HUES6 (cell line): Measurements from ENCODE around the gene DMAP1.
A peak's percentile ranks its signal among the peaks of the same experiment; 100 is the strongest.

Source experiments
- H3K27ac ChIP-seq: 2 replicates; pipeline ENCODE4 v1.7.0; 2013; ENCODE audit warnings: low read depth, mild to moderate bottlenecking, low read length, inconsistent platforms
- H3K27me3 ChIP-seq: 2 replicates; pipeline ENCODE4 v1.6.1; 2013; ENCODE audit warnings: low read length; ENCODE audit not compliant: control insufficient read depth, insufficient read depth
- H3K36me3 ChIP-seq: 2 replicates; pipeline ENCODE4 v1.6.1; 2013; ENCODE audit warnings: low read length; ENCODE audit not compliant: control insufficient read depth, insufficient read depth
- H3K4me1 ChIP-seq: 2 replicates; pipeline ENCODE4 v1.6.1; 2013; ENCODE audit warnings: low read length; ENCODE audit not compliant: control insufficient read depth, insufficient read depth
- H3K4me3 ChIP-seq: 2 replicates; pipeline ENCODE4 v1.5.1; 2013; ENCODE audit warnings: low read depth, low read length
- H3K9ac ChIP-seq: one replicate; pipeline ENCODE4 v1.6.1; 2013; ENCODE audit warnings: mild to moderate bottlenecking, low read length
- H3K9me3 ChIP-seq: 2 replicates; pipeline ENCODE4 v1.6.1; 2013; ENCODE audit warnings: low read depth, low read length; ENCODE audit not compliant: control insufficient read depth, insufficient read depth

DMAP1 gene

DNA sequence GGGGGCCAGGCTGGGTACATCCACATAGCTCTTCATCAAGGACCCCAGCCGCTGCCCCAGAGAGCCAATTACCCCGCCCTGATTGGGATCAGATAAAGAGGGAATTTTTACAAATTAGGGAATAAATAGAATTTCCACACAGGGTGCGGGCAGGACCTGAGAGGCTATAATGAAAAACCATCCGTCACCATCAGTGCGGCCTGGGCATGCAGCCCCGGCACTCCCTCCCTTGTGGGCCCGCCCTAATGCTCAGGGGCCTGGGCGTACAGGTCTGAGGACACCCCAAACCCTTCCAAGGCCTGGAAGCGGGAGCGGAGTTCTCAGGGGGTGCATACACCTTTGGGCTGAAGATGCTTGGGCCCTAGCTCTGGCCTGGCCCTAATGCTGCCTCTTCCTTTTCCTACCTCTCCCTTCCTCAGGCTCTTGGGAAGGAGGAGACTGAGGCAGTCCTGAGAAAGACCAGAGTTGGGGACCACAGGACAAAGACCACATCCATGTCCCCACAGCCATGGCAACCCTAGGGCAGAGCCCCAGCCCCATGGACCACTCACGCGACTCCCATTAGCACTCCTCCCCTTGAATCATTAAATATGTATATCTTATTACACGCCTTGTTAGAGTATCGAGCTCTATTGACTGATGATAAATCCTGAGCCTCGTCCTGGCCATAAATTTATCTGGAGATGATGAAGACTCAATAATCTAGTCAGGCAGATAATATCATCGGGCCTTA is 16.3 kb downstream of the DMAP1 start:
- Histone ChIP-seq H3K4me1 (no peaks in the 10 kb centered on the region), H3K27ac (no peak overlapping the region), H3K27me3 (no peaks in the 10 kb centered on the region), H3K9me3 (peaks cover 33% of the 10 kb centered on the region), H3K9ac (no peak overlapping the region), H3K4me3 (no peak overlapping the region), H3K36me3 (peaks cover 37% of the 10 kb centered on the region)

DNA sequence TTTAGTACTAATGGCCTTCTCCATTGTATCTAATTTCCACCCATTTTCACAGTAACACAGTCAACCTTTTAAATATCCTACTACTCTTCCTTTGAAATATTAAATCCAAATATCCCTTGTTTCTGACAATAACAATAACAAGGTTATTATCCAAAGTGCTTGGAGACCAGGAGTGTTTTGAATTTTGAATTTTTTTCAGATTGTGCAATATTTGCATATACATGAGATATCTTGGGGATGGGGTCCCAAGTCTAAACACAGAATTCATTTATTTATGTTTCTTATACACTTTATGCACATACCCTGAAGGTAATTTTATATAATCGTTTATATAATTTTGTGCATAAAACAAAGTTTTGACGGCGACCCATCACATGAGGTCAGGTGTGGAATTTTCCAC is 17.5 kb downstream of the DMAP1 start:
- H3K4me1 ChIP-seq, result no peaks in the 10 kb centered on the region
- H3K9me3 ChIP-seq, result peaks cover 24% of the 10 kb centered on the region
- H3K9ac ChIP-seq, result no peak overlapping the region
- peaks cover 28% of the 10 kb centered on the region for H3K36me3 ChIP-seq
- no peak overlapping the region for H3K27ac ChIP-seq
- H3K4me3 ChIP-seq, result no peak overlapping the region
- H3K27me3 ChIP-seq, result no peaks in the 10 kb centered on the region

DNA sequence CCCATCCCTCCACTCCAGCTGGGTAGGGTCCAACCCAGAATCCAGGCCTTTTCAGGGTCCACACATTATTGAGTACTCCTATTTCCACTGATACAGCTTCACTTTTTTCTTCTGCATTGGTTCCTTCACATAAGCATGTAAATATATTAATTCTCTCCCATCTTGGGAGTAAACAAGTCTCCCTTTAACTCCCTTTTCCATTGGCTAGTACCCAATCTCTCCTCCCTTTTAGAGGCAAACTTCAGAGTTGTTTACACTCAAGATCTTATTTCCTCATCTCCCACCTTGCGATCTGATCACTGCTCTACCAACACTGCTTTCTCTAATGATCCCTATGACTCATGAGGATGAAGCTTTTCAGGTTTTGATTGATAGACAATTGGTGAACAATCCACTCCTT is 20.3 kb downstream of the DMAP1 start:
- Histone ChIP-seq H3K27ac (no peak overlapping the region), H3K9ac (no peak overlapping the region), H3K36me3 (peaks cover 18% of the 10 kb centered on the region), H3K27me3 (no peaks in the 10 kb centered on the region), H3K4me3 (no peak overlapping the region), H3K4me1 (peaks cover 11% of the 10 kb centered on the region), H3K9me3 (peaks cover 4% of the 10 kb centered on the region; the same call in 1 of the 2 replicates)

DNA sequence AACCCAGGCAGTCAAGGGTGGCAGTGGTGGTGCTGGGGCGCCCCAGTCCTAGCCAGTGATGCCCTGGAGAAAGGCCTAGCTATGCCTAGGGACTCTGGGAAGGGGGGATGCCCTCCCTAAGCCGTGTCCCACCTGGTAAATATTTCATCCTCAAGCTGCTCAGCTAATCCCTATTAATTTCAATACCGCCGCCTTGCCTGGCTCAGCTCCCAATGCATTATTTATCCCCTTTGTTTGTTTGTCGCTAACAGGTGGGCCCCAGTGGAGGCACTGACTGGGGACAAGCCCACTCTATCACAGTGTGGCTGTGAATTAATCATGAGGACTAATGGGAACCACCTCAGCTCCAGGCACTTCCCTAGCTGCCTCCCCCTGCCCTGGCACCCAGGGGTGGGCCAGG is 22.5 kb downstream of the DMAP1 start:
- Histone ChIP-seq H3K4me3 (no peak overlapping the region), H3K9ac (no peak overlapping the region), H3K9me3 (no peaks in the 10 kb centered on the region), H3K27ac (no peak overlapping the region), H3K27me3 (no peaks in the 10 kb centered on the region), H3K4me1 (peaks cover 29% of the 10 kb centered on the region), H3K36me3 (peaks cover 13% of the 10 kb centered on the region)

DNA sequence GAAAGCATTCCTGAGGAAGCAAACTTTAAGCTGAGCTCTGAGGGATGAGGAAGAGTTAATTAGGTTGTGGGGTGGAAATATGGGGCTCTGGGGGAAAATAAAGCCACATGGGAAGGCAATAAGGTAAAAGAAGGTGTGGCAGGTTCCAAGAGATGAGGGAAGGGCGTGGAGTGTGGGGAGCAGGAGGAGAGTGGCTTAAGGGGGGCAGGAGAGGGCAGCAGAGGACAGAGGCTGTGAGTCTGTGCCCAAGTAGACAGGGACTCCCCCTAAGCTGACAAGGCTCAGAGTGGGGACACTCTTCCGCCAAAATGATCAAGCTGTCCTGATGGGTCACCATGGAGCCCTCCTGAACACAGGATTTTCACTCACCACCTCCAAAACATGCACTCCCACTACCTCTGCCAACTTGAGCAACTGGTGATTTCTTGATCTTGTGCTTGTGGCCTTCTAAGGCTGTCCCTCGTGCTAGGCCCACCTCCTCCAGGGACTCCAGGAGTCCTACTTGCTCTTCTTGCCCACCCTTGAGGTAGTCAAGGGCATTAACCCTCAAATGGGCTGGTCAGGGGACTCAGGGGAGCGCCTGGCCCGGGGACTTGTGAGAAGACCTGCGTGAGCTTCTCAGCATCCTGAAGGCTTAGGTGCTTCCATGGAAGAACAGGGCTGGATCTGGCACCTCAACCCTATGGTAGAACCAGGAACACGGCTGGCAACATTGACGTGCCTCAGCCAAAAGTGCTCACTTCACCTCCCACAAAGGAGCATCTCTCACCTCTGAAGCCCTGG is 23.4 kb downstream of the DMAP1 start:
- peaks cover 8% of the 10 kb centered on the region for H3K36me3 ChIP-seq
- no peak overlapping the region for H3K27ac ChIP-seq
- H3K27me3 ChIP-seq, result no peaks in the 10 kb centered on the region

DNA sequence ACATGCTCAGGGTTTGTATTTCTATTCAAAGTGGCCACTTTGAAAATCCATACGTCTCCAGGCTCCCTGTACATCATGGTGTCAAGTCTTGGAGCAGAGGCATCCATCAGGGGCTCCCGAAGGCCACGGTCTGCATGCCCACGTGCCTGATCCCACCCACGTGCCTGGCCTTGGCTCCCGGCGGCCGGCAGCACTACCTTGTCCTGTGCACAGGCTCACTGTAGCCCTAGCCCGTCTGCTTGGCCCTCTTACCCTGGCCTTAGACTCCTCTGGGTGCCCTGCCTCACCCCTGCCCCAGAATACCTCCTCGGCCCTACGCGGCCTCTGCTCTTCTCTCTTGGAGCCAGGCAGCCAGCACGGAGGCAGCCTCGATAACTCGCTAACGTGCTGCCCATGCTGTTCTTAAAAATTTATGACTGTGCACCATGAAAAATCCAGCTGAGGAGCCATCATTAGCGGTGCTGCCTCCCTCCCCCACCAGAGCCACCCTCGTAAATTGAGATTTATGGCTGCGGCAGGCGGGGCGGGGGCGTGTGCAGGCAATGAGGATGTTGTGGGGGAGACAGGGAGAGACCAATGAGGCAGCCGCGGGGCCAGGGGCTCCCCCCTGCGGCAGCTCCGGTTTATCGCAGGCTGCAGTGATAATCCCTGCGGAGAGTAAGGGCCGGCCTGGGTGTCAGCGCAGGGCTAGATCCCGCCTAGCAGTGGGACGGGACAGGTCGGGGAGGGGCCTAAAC is 24.6 kb downstream of the DMAP1 start:
- H3K27me3 ChIP-seq, result no peaks in the 10 kb centered on the region
- H3K4me3 ChIP-seq, result peak overlapping the region; percentile 35
- no peak overlapping the region for H3K27ac ChIP-seq
- peaks cover 3% of the 10 kb centered on the region; the same call in 1 of the 2 replicates for H3K36me3 ChIP-seq
- no peaks in the 10 kb centered on the region for H3K9me3 ChIP-seq
- no peak overlapping the region for H3K9ac ChIP-seq
- H3K4me1 ChIP-seq, result peaks cover 44% of the 10 kb centered on the region

More for the DNA sequence above, 23.4 kb downstream of the DMAP1 start:
- H3K9me3 ChIP-seq, result no peaks in the 10 kb centered on the region
- H3K4me3 ChIP-seq, result no peak overlapping the region
- H3K9ac ChIP-seq, result no peak overlapping the region
- peaks cover 36% of the 10 kb centered on the region for H3K4me1 ChIP-seq

DNA sequence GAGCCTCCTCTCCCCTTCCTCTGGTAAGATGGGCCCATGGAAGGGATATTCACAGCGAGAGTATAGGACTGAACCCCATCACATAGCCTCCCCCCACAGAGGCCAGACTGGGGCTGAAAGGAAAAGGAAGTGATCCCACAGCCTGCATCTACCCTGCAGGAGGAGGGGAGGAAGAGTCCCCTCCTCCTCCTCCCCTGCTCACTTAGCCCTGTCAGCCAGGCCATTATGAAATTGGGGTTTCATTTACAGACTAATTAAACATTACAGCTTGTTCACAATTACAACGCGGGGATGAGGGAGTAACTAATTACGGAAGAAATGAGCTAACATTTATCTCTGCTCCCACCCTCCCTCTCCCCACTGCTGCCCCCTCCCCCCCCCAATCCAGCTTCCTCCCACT is 25.4 kb downstream of the DMAP1 start:
- H3K9ac ChIP-seq, result no peak overlapping the region
- no peak overlapping the region for H3K4me3 ChIP-seq
- H3K4me1 ChIP-seq, result peaks cover 44% of the 10 kb centered on the region
- no peak overlapping the region for H3K27ac ChIP-seq
- H3K9me3 ChIP-seq, result no peaks in the 10 kb centered on the region
- peaks cover 3% of the 10 kb centered on the region; the same call in 1 of the 2 replicates for H3K36me3 ChIP-seq
- H3K27me3 ChIP-seq, result no peaks in the 10 kb centered on the region

DNA sequence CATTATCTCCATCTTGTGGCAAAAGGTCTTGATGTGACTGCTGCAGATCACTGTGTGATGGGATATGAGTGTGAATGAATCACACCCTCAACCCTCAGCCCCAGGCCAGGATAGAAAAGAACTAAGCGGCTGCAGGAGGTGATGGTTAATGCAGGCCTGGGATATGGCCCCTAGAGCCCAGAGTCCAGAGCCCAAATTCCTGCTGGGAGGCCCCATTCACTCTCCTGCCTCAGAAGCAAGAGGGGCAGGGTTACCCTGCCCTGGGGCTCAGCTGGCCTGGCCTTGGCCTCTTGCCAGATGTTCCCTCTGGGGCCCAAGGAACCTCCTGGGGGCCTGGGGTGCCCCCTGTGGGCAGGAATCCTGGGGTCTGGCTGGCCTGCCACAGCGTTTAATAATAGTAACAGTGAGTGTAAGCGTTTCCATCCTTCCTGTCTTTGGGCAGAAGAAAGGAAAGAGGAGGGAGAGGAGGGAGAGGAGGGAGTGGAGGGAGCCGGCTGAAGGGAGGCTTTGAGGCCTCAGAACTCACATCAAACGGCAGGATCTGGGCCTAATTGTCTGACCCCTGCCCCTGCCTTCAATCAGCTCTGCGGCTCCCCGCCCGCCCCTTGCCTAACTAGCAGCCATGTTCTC is 26.2 kb downstream of the DMAP1 start:
- Histone ChIP-seq H3K4me3 (no peak overlapping the region), H3K4me1 (peaks cover 44% of the 10 kb centered on the region), H3K36me3 (peaks cover 3% of the 10 kb centered on the region; the same call in 1 of the 2 replicates), H3K27me3 (no peaks in the 10 kb centered on the region), H3K27ac (peak overlapping the region; percentile 50; the same call in 1 of the 2 replicates), H3K9me3 (no peaks in the 10 kb centered on the region), H3K9ac (peak overlapping the region; percentile 20)

DNA sequence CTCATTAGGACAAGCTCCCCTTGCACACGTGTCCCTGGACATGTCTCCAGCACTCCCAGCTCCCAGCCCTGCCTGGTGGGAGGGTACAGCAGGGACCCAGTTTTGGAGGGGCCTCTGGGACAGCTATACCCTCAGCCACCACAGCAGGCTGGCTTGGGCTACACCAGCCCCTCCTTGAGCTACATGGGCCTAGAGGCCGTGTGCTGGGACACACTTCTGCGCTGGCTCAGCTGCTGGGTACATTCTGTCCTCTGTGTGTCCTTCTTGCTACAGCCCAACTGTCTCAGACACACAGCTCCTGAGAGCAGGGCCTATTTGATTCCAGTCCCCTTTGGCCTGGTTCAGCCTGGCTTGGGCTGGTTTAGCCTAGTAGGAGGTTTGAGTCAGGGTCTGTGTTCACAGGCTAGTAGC is 26.7 kb downstream of the DMAP1 start:
- no peaks in the 10 kb centered on the region for H3K9me3 ChIP-seq
- H3K4me3 ChIP-seq, result no peak overlapping the region
- peaks cover 44% of the 10 kb centered on the region for H3K4me1 ChIP-seq
- H3K27me3 ChIP-seq, result no peaks in the 10 kb centered on the region
- peak overlapping the region; percentile 20 for H3K9ac ChIP-seq
- peaks cover 3% of the 10 kb centered on the region; the same call in 1 of the 2 replicates for H3K36me3 ChIP-seq
- H3K27ac ChIP-seq, result peak overlapping the region; percentile 50; the same call in 1 of the 2 replicates

DNA sequence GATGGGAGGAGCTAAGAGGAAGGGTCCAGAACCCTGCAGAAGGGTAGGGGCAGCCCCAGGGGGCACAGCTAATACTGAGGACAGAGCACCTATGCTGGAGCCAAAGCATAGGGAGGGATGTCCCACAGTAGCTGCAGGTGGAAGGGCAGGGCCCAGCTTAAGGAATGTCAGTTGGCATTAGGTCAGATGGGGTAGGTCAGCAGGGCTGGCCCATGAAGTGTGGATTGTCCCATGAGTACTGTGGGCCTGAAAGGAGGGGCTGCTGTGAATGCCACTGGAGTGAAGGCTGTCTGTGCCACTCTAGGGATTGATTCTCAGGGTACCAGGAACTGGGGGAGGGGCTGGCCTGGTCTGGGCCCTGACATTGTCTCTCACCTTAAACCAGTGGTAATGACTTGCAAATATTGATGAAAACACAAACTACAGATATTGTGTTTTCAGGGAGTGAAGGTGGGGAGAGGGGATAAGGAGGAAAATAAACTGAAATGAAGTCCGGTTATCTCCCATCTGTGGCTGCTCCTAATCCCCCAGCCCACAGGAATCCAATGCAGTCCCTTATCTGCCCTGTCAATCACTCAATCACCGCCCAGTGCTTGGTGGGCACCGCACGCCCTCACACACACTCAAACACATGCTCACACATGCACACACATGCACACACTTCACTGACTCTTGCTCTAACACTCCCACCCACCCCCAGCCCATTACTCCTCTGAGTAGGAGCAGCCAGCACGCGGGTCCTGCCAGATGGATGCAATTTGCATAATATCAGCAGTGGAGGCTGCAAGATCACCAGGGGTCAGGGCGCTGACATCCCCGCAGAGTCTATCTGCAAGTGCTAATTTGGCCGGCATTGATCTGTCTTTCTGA is 27.8 kb downstream of the DMAP1 start:
- peaks cover 44% of the 10 kb centered on the region for H3K4me1 ChIP-seq
- no peak overlapping the region for H3K27ac ChIP-seq
- no peaks in the 10 kb centered on the region for H3K9me3 ChIP-seq
- no peak overlapping the region for H3K4me3 ChIP-seq
- H3K36me3 ChIP-seq, result peaks cover 3% of the 10 kb centered on the region; the same call in 1 of the 2 replicates
- no peak overlapping the region for H3K9ac ChIP-seq
- H3K27me3 ChIP-seq, result no peaks in the 10 kb centered on the region
